SK-N-SH treated with all-trans-retinoic acid at 6 μM for 48 hours (cell line): ENCODE data around the gene CELSR2.

Source experiments
- ATAC-seq: fragments of 200-7000 bp; cut with Tn5 transposase; 3 replicates; pipeline ENCODE4 v1.9.1; 2020; ENCODE audit warnings: mild to moderate bottlenecking, moderate library complexity
- ARNTL ChIP-seq: fragments of 450-650 bp; formaldehyde crosslinking; IDR thresholded peaks from 2 replicates; pipeline ENCODE4 v1.5.0; 2020; ENCODE audit warnings: low read depth, mild to moderate bottlenecking, moderate library complexity, borderline replicate concordance
- BACH2 ChIP-seq: fragments of 250-450 bp; sonication (Bioruptor Pico); IDR thresholded peaks from 2 replicates; pipeline ENCODE4 v1.9.0; 2021; ENCODE audit warnings: mild to moderate bottlenecking, borderline replicate concordance
- CSDC2 ChIP-seq: fragments of 250-450 bp; sonication (Bioruptor Pico); IDR thresholded peaks from 2 replicates; pipeline ENCODE4 v1.5.0; 2020; ENCODE audit warnings: mild to moderate bottlenecking, moderate library complexity
- CSRNP3 ChIP-seq: fragments of 250-450 bp; sonication (Bioruptor Pico); IDR thresholded peaks from 2 replicates; pipeline ENCODE4 v1.5.1; 2021; ENCODE audit warnings: mild to moderate bottlenecking, moderate library complexity
- ESRRG ChIP-seq: fragments of 250-450 bp; sonication (Bioruptor Pico); IDR thresholded peaks from 2 replicates; pipeline ENCODE4 v1.6.1; 2021; ENCODE audit warnings: mild to moderate bottlenecking
- GLIS3 ChIP-seq: fragments of 250-450 bp; sonication (Bioruptor Pico); IDR thresholded peaks from 2 replicates; pipeline ENCODE4 v1.5.0; 2020; ENCODE audit warnings: mild to moderate bottlenecking, moderate library complexity
- ISL1 ChIP-seq: fragments of 250-450 bp; sonication (Bioruptor Pico); IDR thresholded peaks from 2 replicates; pipeline ENCODE4 v2.1.2; 2022; ENCODE audit warnings: mild to moderate bottlenecking, moderate library complexity
- OSR1 ChIP-seq: fragments of 250-450 bp; sonication (Bioruptor Pico); IDR thresholded peaks from 2 replicates; pipeline ENCODE4 v1.8.0; 2022; ENCODE audit warnings: moderate library complexity, mild to moderate bottlenecking, inconsistent platforms
- PPARA ChIP-seq: fragments of 250-450 bp; sonication (Bioruptor Pico); IDR thresholded peaks from 2 replicates; pipeline ENCODE4 v1.5.0; 2020; ENCODE audit warnings: mild to moderate bottlenecking, borderline replicate concordance
- RARB ChIP-seq: fragments of 250-450 bp; sonication (Bioruptor Pico); IDR thresholded peaks from 2 replicates; pipeline ENCODE4 v1.8.0; 2021; ENCODE audit warnings: mild to moderate bottlenecking, moderate library complexity
- SNAI2 ChIP-seq: fragments of 250-450 bp; sonication (Bioruptor Pico); IDR thresholded peaks from 2 replicates; pipeline ENCODE4 v1.5.0; 2020; ENCODE audit warnings: mild to moderate bottlenecking, moderate library complexity
- TCF4 ChIP-seq: fragments of 250-450 bp; sonication (Bioruptor Pico); IDR thresholded peaks from 2 replicates; pipeline ENCODE4 v1.8.0; 2021; ENCODE audit warnings: mild to moderate bottlenecking, moderate library complexity, borderline replicate concordance
- TOX ChIP-seq: fragments of 250-450 bp; sonication (Bioruptor Pico); IDR thresholded peaks from 2 replicates; pipeline ENCODE4 v1.8.0; 2021; ENCODE audit warnings: mild to moderate bottlenecking, moderate library complexity, borderline replicate concordance
- TSHZ2 ChIP-seq: fragments of 250-450 bp; sonication (Bioruptor Pico); IDR thresholded peaks from 2 replicates; pipeline ENCODE4 v1.5.0; 2020; ENCODE audit warnings: mild to moderate bottlenecking, moderate library complexity
- ZC3H10 ChIP-seq: fragments of 250-450 bp; sonication (Bioruptor Pico); IDR thresholded peaks from 2 replicates; pipeline ENCODE4 v1.5.1; 2021; ENCODE audit warnings: mild to moderate bottlenecking, moderate library complexity
- ZFP3 ChIP-seq: fragments of 250-450 bp; sonication (Bioruptor Pico); IDR thresholded peaks from 2 replicates; pipeline ENCODE4 v1.5.0; 2020; ENCODE audit warnings: mild to moderate bottlenecking, moderate library complexity
- ZFP30 ChIP-seq: fragments of 450-650 bp; formaldehyde crosslinking; IDR thresholded peaks from 2 replicates; pipeline ENCODE4 v1.5.0; 2022; ENCODE audit warnings: mild to moderate bottlenecking, moderate library complexity
- ZNF565 ChIP-seq: fragments of 450-650 bp; formaldehyde crosslinking; conservative IDR thresholded peaks from 2 replicates; pipeline ENCODE4 v1.5.0; 2020; ENCODE audit warnings: low read depth, mild to moderate bottlenecking, moderate library complexity
- ZNF70 ChIP-seq: fragments of 450-650 bp; formaldehyde crosslinking; IDR thresholded peaks from 2 replicates; pipeline ENCODE4 v1.5.0; 2020; ENCODE audit warnings: mild to moderate bottlenecking, moderate library complexity
- ZNF8 ChIP-seq: fragments of 450-650 bp; formaldehyde crosslinking; IDR thresholded peaks from 2 replicates; pipeline ENCODE4 v1.5.0; 2020; ENCODE audit warnings: mild to moderate bottlenecking, moderate library complexity
- TF ChIP-seq, protein P1 (sequence below): fragments of 250-450 bp; sonication (Bioruptor Pico); IDR thresholded peaks from 2 replicates; pipeline ENCODE4 v1.5.1; 2020; ENCODE audit warnings: low read depth, mild to moderate bottlenecking, moderate library complexity
- TF ChIP-seq, protein P2 (sequence below): fragments of 250-450 bp; sonication (Bioruptor Pico); IDR thresholded peaks from 2 replicates; pipeline ENCODE4 v1.8.0; 2020; ENCODE audit warnings: mild to moderate bottlenecking, moderate library complexity, borderline replicate concordance

The CELSR2 gene

GRCh38 chr1:109207467-109208103 is 41.8 kb upstream of the CELSR2 start:
- no peak for ATAC-seq
- TF ChIP-seq TSHZ2 (no peak), SNAI2 (CRISPR knock-in tag) (no peak), PPARA (CRISPR knock-in tag) (no peak), ESRRG (CRISPR knock-in tag) (no peak), ZC3H10 (CRISPR knock-in tag) (no peak), CSDC2 (no peak), TCF4 (CRISPR knock-in tag) (no peak), CSRNP3 (no peak), ZNF70 (CRISPR knock-in tag) (no peak), TOX (no peak), ZFP30 (CRISPR knock-in tag) (no peak), ARNTL (CRISPR knock-in tag) (no peak)
- TF ChIP-seq, protein P1, sequence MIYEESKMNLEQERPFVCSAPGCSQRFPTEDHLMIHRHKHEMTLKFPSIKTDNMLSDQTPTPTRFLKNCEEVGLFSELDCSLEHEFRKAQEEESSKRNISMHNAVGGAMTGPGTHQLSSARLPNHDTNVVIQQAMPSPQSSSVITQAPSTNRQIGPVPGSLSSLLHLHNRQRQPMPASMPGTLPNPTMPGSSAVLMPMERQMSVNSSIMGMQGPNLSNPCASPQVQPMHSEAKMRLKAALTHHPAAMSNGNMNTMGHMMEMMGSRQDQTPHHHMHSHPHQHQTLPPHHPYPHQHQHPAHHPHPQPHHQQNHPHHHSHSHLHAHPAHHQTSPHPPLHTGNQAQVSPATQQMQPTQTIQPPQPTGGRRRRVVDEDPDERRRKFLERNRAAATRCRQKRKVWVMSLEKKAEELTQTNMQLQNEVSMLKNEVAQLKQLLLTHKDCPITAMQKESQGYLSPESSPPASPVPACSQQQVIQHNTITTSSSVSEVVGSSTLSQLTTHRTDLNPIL (CRISPR knock-in tag) = no peak

- no peak for TF ChIP-seq TCF4 (CRISPR knock-in tag)
- TF ChIP-seq GLIS3 = no peak
- TF ChIP-seq ZNF565 (CRISPR knock-in tag) = no peak
- no peak for TF ChIP-seq ESRRG (CRISPR knock-in tag)
- TF ChIP-seq PPARA (CRISPR knock-in tag) = no peak
- TF ChIP-seq RARB = no peak
- no peak for TF ChIP-seq ISL1 (CRISPR knock-in tag)
- no peak for ATAC-seq
Measured at GRCh38 chr1:109208394-109208793, 40.9 kb upstream of the CELSR2 start.

GRCh38 chr1:109208836-109209463 is 40.4 kb upstream of the CELSR2 start:
- ATAC-seq = no peak
- TF ChIP-seq ISL1 (CRISPR knock-in tag) (no peak), ZNF70 (CRISPR knock-in tag) (no peak), ARNTL (CRISPR knock-in tag) (no peak), ZC3H10 (CRISPR knock-in tag) (no peak), CSRNP3 (no peak), OSR1 (no peak), SNAI2 (CRISPR knock-in tag) (no peak), BACH2 (CRISPR knock-in tag) (no peak), ZFP30 (CRISPR knock-in tag) (no peak), ZNF565 (CRISPR knock-in tag) (no peak), TOX (no peak), ZFP3 (CRISPR knock-in tag) (no peak), CSDC2 (no peak), GLIS3 (no peak), PPARA (CRISPR knock-in tag) (no peak)

DNA sequence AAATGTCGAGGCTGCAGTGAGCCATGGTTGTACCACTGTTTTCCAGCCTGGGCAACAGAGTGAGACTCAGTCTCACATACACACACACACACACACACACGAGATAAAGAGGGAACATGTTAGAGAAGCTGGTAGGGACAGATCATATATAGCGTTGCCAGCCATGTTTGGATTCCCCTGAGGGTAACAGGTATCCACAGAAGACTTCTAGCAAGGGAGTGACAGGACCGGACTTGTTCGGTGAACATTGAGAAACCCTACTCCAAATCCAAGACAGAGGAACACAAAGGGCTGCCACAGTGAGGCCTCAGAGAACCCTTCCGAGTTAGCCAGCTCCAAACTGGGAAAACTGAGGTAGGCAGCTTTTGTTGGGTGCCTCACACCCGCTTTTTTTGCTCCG is 39.3 kb upstream of the CELSR2 start:
- ATAC-seq = no peak
- TF ChIP-seq, protein P2, sequence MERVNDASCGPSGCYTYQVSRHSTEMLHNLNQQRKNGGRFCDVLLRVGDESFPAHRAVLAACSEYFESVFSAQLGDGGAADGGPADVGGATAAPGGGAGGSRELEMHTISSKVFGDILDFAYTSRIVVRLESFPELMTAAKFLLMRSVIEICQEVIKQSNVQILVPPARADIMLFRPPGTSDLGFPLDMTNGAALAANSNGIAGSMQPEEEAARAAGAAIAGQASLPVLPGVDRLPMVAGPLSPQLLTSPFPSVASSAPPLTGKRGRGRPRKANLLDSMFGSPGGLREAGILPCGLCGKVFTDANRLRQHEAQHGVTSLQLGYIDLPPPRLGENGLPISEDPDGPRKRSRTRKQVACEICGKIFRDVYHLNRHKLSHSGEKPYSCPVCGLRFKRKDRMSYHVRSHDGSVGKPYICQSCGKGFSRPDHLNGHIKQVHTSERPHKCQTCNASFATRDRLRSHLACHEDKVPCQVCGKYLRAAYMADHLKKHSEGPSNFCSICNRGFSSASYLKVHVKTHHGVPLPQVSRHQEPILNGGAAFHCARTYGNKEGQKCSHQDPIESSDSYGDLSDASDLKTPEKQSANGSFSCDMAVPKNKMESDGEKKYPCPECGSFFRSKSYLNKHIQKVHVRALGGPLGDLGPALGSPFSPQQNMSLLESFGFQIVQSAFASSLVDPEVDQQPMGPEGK (CRISPR knock-in tag) = no peak
- TF ChIP-seq, protein P1 (CRISPR knock-in tag) = no peak
- TF ChIP-seq TCF4 (CRISPR knock-in tag) = no peak
- TF ChIP-seq ZFP3 (CRISPR knock-in tag) = no peak
- no peak for TF ChIP-seq ARNTL (CRISPR knock-in tag)
- no peak for TF ChIP-seq OSR1
- TF ChIP-seq CSDC2 = no peak
- no peak for TF ChIP-seq ZNF70 (CRISPR knock-in tag)
- TF ChIP-seq ISL1 (CRISPR knock-in tag) = no peak
- no peak for TF ChIP-seq RARB
- TF ChIP-seq SNAI2 (CRISPR knock-in tag) = no peak
- no peak for TF ChIP-seq BACH2 (CRISPR knock-in tag)
- no peak for TF ChIP-seq ZNF8
- TF ChIP-seq PPARA (CRISPR knock-in tag) = no peak
- no peak for TF ChIP-seq ESRRG (CRISPR knock-in tag)
